NT2/D1 (cell line): ENCODE data around the gene ZNRF1.
"Not testable (repeated sequence)": the region's sequence is repeated elsewhere in the genome, so short reads cannot be mapped to it uniquely, and the experiment has no call there.

Experiments used
- DNase-seq: peaks from one replicate; pipeline ENCODE4 v3.0.0-alpha.2; 2011; ENCODE audit warnings: low read depth, low spot score
- H3K27me3 ChIP-seq: 2 replicates; pipeline ENCODE4 v1.6.0; 2011; ENCODE audit warnings: mild to moderate bottlenecking; ENCODE audit not compliant: insufficient read length, insufficient read depth
- H3K36me3 ChIP-seq: 2 replicates; pipeline ENCODE4 v1.6.1; 2011; ENCODE audit warnings: mild to moderate bottlenecking, low read length, mixed read lengths; ENCODE audit not compliant: insufficient read depth, insufficient read length
- H3K4me1 ChIP-seq: 2 replicates; pipeline ENCODE4 v1.5.1; 2011; ENCODE audit not compliant: insufficient read depth, insufficient read length
- H3K4me3 ChIP-seq: 2 replicates; pipeline ENCODE4 v1.5.1; 2011; ENCODE audit warnings: low read depth; ENCODE audit not compliant: insufficient read length
- H3K9ac ChIP-seq: 2 replicates; pipeline ENCODE4 v1.6.0; 2011; ENCODE audit warnings: low read depth; ENCODE audit not compliant: insufficient read length
- H3K9me3 ChIP-seq: 2 replicates; pipeline ENCODE4 v1.5.1; 2011; ENCODE audit warnings: mild to moderate bottlenecking, low read length; ENCODE audit not compliant: insufficient read depth
- SUZ12 ChIP-seq: IDR thresholded peaks from 2 replicates; pipeline ENCODE4 v1.6.1; 2011; ENCODE audit not compliant: insufficient read length, insufficient read depth; ENCODE audit errors: extremely low read depth
- YY1 ChIP-seq: IDR thresholded peaks from 2 replicates; pipeline ENCODE4 v1.6.1; 2011; ENCODE audit not compliant: insufficient read length, insufficient read depth
- ZNF274 ChIP-seq: IDR thresholded peaks from 2 replicates; pipeline ENCODE4 v1.6.1; 2011; ENCODE audit warnings: mild to moderate bottlenecking, low read depth, low read length

Gene ZNRF1

GRCh38 chr16:75088934-75089333 lies 90.1 kb downstream of the ZNRF1 start:
- TF ChIP-seq SUZ12 = no peak
- no peak for TF ChIP-seq YY1
- TF ChIP-seq ZNF274 = no peak
- H3K27me3 ChIP-seq = no peaks in the 10 kb centered on the region
- H3K4me1 ChIP-seq = peaks cover 12% of the 10 kb centered on the region
- H3K4me3 ChIP-seq = no peak overlapping the region
- H3K9ac ChIP-seq = no peak overlapping the region
- no peak for DNase-seq
- H3K9me3 ChIP-seq = no peaks in the 10 kb centered on the region
- H3K36me3 ChIP-seq = peaks cover 16% of the 10 kb centered on the region

GRCh38 chr16:75089486-75090202 lies 90.8 kb downstream of the ZNRF1 start:
- Histone ChIP-seq H3K4me1 (peaks cover 14% of the 10 kb centered on the region), H3K9ac (no peak overlapping the region), H3K36me3 (peaks cover 18% of the 10 kb centered on the region), H3K4me3 (no peak overlapping the region), H3K27me3 (no peaks in the 10 kb centered on the region), H3K9me3 (no peaks in the 10 kb centered on the region)
- DNase-seq = no peak
- TF ChIP-seq SUZ12 (no peak), ZNF274 (no peak), YY1 (no peak)

GRCh38 chr16:75090899-75091298 lies 92.1 kb downstream of the ZNRF1 start:
- Histone ChIP-seq H3K4me1 (peaks cover 14% of the 10 kb centered on the region), H3K36me3 (peaks cover 21% of the 10 kb centered on the region)
- H3K4me3 ChIP-seq, H3K27me3 ChIP-seq, H3K9me3 ChIP-seq, DNase-seq, H3K9ac ChIP-seq: not testable (repeated sequence)

DNA sequence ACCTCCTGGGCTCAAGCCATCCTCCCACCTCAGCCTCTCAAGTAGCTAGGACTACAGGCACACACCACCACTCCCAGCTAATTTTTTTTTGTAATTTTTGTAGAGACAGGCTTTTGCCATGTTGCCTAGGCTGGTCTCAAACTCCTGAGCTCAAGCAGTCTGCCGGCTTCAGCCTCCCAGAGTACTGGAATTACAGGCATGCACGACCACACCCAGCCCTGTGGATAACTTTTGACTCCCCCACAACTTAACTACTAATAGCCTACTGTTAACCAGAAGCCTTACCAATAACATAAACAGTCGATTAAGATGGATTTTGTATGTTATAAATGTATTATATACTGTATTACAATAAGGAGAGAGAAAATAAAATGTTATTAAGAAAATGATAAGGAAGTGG lies 92.8 kb downstream of the ZNRF1 start:
- Histone ChIP-seq H3K36me3 (peaks cover 20% of the 10 kb centered on the region), H3K4me1 (peaks cover 14% of the 10 kb centered on the region)
- H3K4me3 ChIP-seq, H3K27me3 ChIP-seq, DNase-seq, H3K9ac ChIP-seq, H3K9me3 ChIP-seq: not testable (repeated sequence)

DNA sequence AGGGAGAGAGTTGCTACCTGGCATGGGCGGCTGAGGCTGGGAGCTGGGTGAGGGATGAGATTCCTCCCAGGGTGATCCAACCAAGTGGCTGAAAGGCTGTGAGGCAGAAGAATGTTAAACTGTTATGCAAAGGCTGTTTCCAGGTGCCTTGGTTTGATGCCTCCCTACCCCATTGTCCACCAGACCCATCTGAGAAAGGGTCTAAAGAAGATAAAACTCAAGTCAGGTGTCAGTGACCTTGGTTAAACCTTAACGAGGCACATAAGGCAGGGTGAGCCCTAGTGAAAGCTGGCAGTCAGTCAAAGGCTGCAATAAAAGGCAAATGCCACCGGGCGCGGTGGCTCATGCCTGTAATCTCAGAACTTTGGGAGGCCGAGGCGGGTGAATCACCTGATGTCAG lies 94.0 kb downstream of the ZNRF1 start:
- H3K27me3 ChIP-seq = no peaks in the 10 kb centered on the region
- H3K9ac ChIP-seq = no peak overlapping the region
- H3K36me3 ChIP-seq = peaks cover 20% of the 10 kb centered on the region
- TF ChIP-seq YY1 (no peak), ZNF274 (no peak), SUZ12 (no peak)
- H3K4me3 ChIP-seq = no peak overlapping the region
- DNase-seq = no peak
- H3K9me3 ChIP-seq = no peaks in the 10 kb centered on the region
- H3K4me1 ChIP-seq = peaks cover 15% of the 10 kb centered on the region

- no peak overlapping the region for H3K9ac ChIP-seq
- DNase-seq = no peak
- no peak overlapping the region for H3K4me3 ChIP-seq
- no peaks in the 10 kb centered on the region for H3K9me3 ChIP-seq
- H3K4me1 ChIP-seq = peaks cover 24% of the 10 kb centered on the region
- H3K36me3 ChIP-seq = peaks cover 20% of the 10 kb centered on the region
- no peak for TF ChIP-seq YY1
- no peak for TF ChIP-seq SUZ12
- no peak for TF ChIP-seq ZNF274
- H3K27me3 ChIP-seq = no peaks in the 10 kb centered on the region
Observed at GRCh38 chr16:75093598-75094540, 95.0 kb downstream of the ZNRF1 start.

DNA sequence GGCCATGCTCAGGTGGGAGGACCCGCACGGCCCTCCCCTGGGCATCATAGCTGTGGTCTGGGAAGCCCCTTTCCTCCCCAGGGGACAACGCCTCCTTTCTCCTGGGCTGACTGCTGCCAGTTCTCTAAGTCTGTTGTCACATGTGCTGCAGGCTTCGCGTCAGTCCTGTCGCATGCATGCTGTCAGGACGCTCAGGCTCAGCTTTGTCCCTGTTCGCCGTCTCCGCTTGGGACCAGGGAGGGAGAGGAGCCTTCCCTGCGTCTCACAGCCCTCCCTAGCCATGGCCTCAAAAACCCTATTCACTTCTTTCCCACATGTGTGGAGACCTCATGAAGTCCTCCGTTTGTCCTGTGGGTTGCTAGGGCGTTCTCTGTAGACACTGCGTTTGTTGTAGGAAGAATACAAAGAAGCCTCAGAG lies 96.4 kb downstream of the ZNRF1 start:
- no peak for DNase-seq
- H3K9me3 ChIP-seq = no peaks in the 10 kb centered on the region
- no peak overlapping the region for H3K4me3 ChIP-seq
- peaks cover 20% of the 10 kb centered on the region for H3K36me3 ChIP-seq
- TF ChIP-seq ZNF274 = no peak
- no peak for TF ChIP-seq SUZ12
- no peak for TF ChIP-seq YY1
- H3K9ac ChIP-seq = no peak overlapping the region
- H3K4me1 ChIP-seq = peaks cover 31% of the 10 kb centered on the region
- H3K27me3 ChIP-seq = no peaks in the 10 kb centered on the region
